MM.1S (cell line): Measurements from ENCODE around the gene ALB.

ENCODE experiments used
- CTCF ChIP-seq: fragments of 300-600 bp; sonication (generic); IDR thresholded peaks from 2 replicates; pipeline ENCODE4 v1.5.1; 2016; ENCODE audit warnings: antibody characterized with exemption, low read length, mixed read lengths
- EZH2 ChIP-seq: fragments of 300-600 bp; sonication (generic); optimal IDR thresholded peaks from 2 replicates; pipeline ENCODE3; 2017; ENCODE audit warnings: low read depth, mild to moderate bottlenecking, antibody characterized with exemption, low read length, mixed read lengths

- TF ChIP-seq EZH2 = no peak
- TF ChIP-seq CTCF = no peak
Measured at GRCh38 chr4:73442275-73442674, 38.2 kb downstream of the ALB start.
